NCI-H128 (cell line): ENCODE data around the gene TSTD1.
"Not testable (repeated sequence)": the region's sequence is repeated elsewhere in the genome, so short reads cannot be mapped to it uniquely, and the experiment has no call there.

Experiments
- DNase-seq: peaks from one replicate; lab custom pipeline; 2025; ENCODE audit not compliant: unreplicated experiment; lab: John Stamatoyannopoulos, UW

TSTD1 gene

DNA sequence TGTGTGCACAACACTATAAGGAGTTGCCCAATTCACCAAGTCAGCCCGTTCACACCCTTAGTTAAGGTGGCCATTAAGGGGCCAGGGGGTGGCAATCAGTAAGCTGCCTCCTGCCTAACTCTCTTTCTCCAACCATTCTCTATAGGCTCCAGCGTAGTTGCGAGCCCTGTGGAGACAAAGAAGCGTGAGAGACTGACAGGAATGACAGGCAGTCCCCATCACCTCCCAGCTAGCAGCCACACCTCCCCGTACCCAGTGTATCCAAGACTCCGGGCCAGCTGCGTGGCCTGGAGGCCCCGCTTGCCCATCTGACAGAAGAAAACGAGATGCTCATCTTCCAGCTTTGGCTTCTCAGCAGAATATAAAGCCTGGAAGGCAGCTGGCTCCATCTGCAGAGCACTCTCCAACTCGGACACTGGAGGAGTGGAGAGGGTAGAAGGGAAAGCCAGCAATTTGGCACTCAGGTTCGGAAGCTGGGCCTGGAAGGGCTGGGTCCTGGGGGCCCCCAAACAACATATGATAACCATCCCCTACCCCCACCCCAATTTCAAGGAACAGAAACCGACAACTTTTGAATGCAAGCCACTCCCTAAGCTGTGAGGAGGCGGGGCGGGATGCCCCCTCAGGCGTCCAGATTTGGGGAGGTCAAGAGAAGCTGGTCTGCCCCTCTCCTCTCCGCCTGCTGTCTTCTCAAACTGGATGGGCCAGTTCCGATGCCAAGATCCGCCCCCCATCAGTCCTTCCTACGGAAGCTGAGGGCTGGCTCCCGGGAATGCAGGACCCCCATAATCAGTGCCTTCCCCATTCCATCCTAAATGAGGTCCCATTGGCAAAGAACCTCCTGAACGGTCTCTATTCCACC, 872 bp downstream of the TSTD1 start:
- DNase-seq: no peak

DNA sequence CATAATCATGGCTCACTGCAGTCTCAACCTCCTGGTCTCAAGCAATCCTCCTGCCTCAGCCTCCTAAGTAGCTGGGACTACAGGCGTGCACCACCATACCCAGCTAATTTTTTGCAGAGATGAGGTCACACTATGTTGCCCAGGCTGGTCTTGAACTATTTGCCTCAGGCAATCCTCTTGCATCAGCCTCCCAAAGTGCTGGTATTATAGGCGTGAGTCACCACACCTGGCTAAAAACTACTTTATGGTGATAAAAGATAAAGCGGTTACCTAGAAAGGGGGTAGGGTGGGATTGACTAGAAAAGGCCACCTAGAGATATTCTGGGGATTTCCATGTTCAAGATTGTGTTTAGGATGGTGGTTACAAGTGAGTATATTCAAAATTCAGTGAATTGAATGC, 5.0 kb downstream of the TSTD1 start:
- DNase-seq: no peak

GRCh38 chr1:161032409-161032808, 6.4 kb downstream of the TSTD1 start:
- DNase-seq: no peak

DNA sequence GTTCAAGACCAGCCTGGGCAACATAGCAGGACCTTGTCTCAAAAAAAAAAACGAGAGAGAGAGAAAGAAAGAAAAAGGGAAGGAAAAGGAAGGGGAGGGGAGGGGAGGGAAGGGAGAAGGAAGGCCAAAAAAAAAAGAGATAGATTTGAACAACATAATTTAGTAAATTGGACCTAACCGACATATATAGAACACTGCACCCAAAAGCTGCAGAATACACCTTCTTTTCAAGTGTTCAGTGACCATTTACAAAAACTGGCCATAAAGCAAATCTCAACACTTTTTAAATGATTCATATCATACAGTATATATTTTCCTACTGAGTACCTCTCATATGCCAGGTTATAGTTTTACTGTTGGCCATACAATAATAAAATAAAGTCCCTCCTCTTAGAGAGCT, 6.9 kb downstream of the TSTD1 start:
- no peak for DNase-seq

- DNase-seq: not testable (repeated sequence)
These were observed 9.3 kb downstream of the TSTD1 start for GRCh38 chr1:161029466-161029865.

- DNase-seq: not testable (repeated sequence)
These were observed 11.8 kb downstream of the TSTD1 start for GRCh38 chr1:161026954-161027353.

GRCh38 chr1:161022432-161022831, 16.3 kb downstream of the TSTD1 start:
- DNase-seq: not testable (repeated sequence)

GRCh38 chr1:161021970-161022353, 16.8 kb downstream of the TSTD1 start:
- no peak for DNase-seq

- peak; percentile 98 for DNase-seq
These were observed 17.4 kb downstream of the TSTD1 start for GRCh38 chr1:161021165-161021969.

- peak; percentile 67 for DNase-seq
These were observed 18.1 kb downstream of the TSTD1 start, which contains the start of gene F11R for GRCh38 chr1:161020509-161021164. TSS of gene F11R (minus strand) at chr1:161021152. CDS start at chr1:161021073, 79 bp downstream.

DNA sequence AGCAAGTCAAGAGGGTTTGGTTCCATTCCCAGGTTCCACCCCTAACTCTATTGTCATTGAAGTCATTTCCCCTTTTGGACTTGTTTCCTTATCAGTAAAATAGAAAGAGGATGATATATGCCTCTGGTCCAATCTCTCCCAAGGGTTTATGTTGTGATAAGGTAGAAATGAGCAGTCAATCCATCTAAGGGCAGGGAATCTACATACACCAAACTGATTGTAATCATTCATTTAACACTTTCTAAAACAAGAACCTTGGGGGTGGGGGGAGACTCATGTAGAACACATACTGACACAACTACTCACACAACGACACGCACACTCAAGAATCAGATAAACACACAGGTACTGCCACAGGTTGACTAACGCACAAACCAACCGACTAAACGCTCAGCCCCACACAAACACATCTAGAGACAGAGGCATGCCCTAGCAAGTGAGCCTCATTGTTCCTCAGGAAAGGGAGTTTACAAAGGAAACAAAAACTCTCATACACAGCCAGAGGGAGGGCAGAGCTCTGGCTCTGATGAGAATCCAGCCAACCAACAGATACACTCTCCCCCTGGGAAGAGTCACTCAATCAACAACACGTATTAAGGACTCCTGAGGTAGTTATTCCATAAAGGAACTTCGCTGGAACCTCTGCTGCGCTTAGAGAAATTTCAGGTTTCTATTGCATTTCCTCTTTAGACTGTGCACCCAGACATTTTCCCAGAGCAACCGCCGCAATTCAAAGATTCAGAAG, 18.8 kb downstream of the TSTD1 start:
- peak; percentile 34 for DNase-seq

GRCh38 chr1:161019111-161019660, 19.6 kb downstream of the TSTD1 start:
- not testable (repeated sequence) for DNase-seq

DNA sequence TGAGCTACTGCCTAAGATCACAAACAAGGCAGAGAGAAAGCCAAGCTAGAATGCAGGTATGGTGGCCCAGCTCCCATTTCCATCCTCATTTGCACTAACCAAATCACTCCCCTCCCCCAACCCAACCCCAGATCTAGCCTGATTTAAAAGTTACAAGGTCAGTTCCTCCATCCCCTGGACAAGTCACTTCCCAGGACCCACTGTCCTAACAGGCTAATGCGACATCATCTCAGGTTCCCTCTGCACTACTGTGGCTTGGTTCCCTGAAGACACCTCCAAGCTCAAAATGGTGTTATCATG, 20.2 kb downstream of the TSTD1 start:
- DNase-seq: no peak

DNA sequence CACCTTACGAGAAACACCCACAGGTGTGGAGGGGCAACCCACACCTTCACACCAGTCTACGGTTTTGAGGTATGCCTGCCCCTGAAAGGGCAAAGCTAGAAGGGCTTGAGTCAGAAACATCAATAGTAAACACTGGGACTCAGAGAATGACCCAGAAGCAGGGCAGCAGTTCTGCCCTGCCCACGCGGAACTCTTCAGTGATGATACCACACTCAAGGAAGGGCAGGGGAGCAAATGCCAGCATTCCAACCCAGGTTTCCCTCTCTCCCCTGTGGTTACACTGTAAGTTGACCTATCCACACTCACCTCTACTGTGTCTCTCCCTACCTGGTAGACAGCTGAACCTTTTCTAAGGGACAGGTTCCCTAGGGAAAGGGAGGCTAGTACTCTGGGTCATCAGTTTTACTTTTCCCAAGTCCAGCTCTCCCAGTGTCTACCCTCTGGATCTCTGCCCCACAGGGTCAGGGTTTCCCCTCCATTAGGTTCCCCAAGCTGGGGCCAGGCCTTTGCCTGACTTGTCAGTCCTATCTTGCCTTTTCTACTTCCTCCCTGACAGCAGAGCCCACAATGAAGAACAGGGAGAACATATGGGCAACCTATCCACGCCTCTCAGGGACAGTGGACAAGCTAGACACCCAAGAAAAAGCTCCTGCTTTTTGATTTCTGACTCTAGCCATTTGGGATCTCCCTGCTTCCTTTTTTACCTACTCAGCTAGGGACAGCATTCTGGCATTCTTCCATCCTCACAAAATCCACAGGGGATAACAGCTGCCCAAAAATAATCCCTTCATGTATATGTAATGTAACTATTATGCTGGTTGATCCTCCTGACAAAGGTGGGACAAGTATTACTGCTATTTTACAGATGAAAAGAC, 20.8 kb downstream of the TSTD1 start:
- DNase-seq: no peak

- DNase-seq: not testable (repeated sequence)
These were observed 21.6 kb downstream of the TSTD1 start for GRCh38 chr1:161017181-161017580.

- not testable (repeated sequence) for DNase-seq
These were observed 22.1 kb downstream of the TSTD1 start for GRCh38 chr1:161016683-161017082.

DNA sequence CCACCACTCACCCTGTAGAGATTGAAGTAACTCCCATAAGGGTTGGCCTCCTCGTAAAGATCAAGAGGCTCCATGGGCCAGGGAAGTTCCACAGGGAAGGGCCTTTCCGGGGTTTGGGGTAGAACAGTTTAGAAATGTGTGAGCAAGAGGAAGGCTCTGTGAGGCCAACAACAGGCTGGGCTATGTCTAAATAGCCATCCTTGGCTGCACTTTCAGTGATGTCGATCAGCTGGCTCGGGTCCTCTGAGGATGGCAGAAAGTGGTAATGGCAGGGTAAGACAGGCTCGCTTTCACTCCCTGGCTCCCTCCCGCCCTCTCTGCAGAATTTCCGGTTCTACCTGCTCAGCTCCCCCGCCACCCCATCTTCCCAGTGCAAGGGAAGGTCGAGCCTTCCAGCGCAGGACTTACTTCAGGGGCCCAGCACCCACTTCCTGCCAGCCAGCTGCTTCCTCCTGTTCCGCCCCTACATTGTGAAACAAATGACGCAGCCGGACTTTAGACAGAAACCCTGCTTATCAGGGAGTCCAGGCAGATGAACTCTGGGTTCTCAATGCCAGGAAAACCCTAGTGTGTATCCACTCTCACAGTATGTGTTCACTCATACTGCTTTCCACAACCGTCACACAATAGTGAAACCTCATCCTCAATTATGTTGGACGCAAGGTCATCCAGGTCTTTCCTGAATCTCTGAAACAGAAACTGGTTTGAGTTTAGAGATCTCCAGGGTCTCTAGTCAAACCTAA, 25.1 kb downstream of the TSTD1 start:
- DNase-seq: no peak

DNA sequence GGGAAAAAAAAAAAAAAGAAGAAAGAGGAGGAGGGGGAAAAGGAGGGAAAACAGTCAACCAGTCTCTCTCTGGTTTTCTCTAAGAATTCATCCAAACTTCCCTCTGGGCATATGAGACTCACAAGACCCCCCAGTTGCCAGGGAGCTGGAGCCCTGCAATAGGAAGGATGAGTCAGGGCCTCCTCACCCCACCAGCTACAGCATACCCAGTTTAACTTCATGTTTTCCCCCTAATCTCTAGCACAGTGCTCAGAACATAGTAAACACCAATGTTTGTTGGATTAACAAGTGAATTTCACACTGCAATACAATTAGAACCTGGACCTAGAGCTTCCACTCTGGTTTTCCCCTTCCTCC, 25.7 kb downstream of the TSTD1 start:
- DNase-seq: no peak

GRCh38 chr1:161012420-161012819, 26.3 kb downstream of the TSTD1 start:
- DNase-seq: no peak
